Suppressor macrophage treated with lipopolysaccharide for 4 hours (primary cell): ENCODE measurements around the gene SRRM1.

Source experiments
- DNase-seq: peaks from one replicate; pipeline ENCODE4 v3.0.0-alpha.2; 2020

SRRM1 gene

DNA sequence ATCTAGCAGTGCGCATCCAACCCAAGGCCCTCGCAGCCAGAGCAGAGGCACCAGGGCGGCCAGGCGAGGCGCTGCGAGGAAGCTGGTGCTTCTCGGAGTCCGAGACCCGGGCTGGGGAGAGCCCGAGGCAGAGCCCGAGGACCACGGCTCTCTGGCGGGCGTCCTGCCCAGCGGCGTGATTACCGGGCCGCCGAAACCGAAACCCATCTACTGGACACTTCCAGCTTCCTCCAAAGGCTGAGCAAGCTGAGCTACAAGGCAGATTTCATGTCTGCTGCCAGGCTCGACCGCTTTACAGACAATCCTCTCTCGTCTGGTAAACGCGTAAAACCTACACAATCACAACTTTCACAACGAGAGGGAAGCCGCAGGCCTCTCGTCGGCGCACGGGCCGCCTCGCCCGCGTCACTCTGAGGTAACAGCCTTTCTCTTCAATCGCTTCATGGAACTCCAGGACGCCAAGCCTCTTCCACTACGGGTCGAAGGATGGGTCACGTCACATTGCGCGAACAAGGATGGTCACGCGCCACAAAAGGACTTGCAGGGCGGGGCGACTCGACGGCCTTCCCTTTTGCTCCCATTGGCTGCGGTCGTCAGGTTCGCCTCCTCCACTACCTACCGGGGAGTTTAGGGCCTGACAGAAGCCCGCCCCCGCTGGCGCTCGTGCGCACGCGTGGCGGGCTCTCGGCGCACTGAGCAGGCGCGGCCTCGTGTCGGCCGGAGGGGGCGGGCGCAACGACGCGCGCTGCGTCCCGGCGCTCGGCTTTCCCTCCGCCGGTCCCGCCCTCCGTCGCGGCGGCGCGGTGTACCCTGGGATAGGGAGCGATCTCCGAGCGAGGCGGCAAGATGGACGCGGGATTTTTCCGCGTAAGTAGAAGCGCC, at the start of gene SRRM1:
TSS of gene SRRM1 (plus strand) at position 822 of the 882 bp plus-strand sequence. CDS start at position 847, 25 bp downstream.
- DNase-seq, result peak; percentile 100

DNA sequence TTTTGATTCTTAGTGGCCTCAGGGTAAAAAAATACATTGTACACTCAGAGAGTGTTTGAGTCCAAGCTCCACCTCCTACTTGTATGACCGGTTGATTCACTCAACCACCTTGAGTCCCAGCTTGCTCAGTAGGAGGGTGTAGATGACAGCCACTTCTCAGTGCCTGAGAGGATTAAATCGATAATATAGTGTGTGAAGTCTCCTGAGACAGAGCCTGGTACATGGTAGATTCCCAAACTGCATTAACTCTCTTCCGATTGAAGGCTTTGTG, 48.8 kb upstream of the SRRM1 start:
- no peak for DNase-seq

- no peak for DNase-seq
Measured at GRCh38 chr1:24596401-24596880, 46.7 kb upstream of the SRRM1 start.

GRCh38 chr1:24599265-24599664, 43.8 kb upstream of the SRRM1 start:
- DNase-seq, result no peak

DNA sequence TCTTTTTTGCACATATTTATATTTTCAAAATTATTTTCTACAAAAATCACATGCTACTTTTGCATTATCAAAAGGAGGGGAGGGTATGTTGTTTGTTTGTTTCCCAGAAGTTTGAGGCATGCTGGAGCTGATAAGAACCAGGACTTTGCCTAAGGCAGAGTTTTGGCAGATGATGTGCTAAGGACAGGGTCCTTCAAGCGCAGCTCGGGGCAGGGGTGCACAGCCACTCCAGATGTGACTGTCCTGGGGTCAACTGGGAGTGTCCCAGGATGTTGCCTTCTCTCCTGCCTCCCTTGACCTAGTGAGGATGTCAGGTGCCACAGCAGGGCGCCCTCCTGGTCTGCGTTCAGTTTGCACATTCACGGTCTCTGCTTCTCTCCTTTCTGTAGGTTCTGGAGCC, 42.6 kb upstream of the SRRM1 start:
- DNase-seq, result no peak

- no peak for DNase-seq
Measured at GRCh38 chr1:24605534-24606295, 37.4 kb upstream of the SRRM1 start.

DNA sequence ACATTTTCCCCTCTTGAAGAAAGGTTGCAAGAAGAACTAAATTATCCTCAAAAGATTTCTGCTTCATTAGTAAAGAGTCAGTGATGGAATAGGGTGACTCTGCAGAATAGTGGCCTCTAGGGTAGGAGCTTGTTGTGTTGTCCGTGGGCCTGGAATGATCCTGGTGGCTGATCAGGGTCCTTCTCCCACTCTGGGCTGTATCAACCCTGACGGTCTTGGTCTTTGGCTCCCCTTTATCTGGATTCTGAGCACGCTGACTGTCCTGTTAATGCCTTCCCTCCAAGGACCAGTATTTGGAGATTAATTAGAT, 36.9 kb upstream of the SRRM1 start:
- no peak for DNase-seq

DNA sequence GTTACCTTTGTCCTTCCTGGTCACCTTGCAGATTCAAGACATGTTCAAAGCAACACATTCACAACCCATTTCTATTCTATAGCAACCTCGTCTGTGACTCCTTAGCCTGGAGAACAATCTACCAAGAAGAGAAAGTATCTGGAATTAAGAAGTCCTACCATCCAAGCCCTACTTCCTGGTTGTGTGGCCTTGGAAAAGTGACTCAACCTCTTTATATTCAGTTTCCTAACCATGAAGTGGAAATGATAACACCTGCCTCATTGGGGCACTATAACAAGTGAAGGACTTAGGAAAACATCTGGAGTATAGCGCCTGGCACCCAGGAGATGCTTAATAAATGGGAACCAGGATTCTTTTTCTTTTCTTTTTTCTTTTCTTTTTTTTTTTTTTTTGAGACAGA, 36.5 kb upstream of the SRRM1 start:
- DNase-seq, result no peak

DNA sequence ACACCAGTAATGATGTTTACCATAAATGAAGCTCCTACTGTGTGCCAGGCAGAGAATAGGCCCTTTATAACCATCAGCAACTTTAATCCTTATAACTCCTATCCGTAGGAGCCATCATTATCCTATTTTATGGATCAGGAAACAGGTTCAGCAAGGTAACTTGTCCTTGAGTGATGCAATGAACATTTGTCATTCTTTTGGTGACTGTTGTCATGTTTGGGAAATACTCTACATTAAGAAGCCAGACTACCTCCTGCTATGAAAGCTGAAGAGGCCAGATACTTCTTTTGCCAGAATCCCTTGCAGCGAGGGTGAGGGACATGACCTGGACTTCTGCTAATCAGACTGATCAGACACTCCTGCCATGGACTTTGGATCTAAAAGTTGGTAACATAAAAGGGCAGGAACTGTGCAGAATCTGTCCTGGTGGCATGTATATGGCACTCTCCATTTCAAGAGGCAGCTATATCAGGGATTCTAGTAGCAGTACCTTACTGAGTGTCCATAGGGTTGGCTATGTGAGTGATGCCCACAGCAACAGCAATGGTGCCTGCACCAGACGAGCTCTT, 33.1 kb upstream of the SRRM1 start:
- no peak for DNase-seq

DNA sequence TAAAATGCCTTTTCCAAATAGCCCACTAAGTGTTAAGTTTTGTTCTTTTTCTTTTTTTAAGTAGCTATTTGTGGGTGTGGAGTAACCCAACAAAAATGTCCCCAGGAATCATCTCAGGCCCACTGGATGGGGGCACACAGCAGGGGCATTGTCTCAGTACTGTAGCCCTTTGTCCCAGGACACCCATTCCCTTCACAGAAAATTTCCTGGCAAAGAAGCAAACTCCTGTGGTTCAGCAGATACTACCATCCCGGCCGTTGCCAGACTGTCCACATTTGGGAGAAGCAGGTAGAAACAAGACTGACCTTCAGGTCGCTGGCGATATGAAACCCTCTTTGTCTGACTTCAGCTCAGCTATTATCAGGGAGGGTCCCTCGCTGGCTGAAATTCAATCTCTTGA, 23.7 kb upstream of the SRRM1 start:
- no peak for DNase-seq

- no peak for DNase-seq
Measured at GRCh38 chr1:24620678-24621077, 22.4 kb upstream of the SRRM1 start.

DNA sequence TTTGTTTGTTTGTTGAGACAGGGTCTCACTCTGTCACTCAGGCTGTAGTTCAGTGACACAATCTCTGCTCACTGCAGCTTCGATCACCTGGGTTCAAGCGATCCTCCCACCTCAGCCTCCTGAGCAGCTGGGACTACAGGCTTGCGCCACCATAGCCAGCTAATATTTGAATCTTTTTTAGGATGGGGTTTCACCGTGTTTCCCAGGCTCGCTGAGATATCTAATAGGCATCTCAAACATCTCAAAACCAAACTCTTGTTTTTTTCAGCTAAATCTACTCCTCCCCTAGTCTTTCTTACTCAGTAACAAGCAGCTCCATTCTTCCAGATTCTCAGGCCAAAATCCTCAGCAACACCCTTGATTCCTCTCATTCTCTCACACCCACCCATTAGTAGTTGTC, 22.0 kb upstream of the SRRM1 start:
- DNase-seq, result no peak

DNA sequence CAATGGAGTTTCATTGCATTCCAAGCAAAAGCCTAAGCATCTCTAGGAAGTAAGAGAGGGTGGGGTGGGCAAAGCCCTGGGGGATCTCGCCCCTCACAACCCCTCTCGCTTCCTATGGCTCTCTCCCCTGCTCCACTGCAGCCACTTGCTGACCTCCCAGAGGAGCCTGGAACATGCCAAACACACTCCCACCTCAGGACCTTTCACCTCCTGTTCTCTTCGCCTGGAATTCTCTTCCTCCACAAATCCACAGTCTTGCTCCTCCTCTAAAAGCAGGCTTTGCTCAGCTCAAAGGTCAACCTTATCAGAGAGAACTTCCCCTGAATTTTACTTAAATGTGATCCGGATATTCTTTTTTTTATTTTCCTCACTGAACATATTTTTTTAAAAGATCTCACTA, 20.9 kb upstream of the SRRM1 start:
- DNase-seq, result no peak

DNA sequence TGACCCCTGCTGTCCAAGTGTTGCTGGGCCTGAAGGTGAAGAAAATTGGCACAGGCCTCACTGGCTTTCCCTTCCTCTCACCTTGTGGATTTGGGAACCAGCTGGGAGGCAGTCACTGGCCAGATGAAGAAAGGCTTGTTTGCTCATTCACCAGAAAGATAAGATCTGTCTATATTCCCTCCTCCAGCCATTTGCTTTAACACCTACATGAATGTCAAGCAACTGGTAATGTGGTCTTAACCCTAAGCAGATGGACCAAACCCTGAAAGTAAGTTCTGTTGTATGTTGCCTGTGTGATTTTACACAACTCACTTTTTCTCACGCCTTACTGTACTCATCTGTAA, 10.3 kb upstream of the SRRM1 start:
- no peak for DNase-seq

DNA sequence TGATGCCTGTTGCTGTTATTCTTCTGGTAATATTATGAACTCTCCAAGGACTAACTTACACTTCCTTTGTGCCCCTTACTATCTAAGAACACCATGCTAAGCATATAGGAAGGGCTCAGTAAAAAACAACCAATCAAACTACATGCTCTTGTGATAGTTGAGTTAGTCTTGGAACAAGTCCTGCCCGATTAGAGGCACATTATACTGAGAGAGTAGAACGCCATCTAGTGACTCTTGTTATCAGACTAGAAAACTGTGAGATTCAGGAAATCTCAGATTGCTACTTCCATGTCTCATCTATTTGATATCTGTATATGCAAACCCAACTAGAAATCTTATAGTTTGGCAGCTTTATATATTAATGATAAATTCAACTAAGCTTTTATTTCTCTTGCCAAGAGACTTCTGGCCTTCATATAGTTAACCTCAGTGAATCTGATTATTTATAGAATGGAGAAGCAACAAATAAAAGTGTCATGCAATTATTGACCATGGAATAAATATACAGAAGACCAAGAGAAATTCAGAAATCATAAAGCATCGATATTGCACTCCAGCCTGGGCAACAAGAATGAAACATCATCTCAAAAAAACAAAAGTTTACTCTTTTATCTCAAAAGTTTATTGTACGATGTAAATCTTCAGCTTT, 7.8 kb upstream of the SRRM1 start:
- DNase-seq, result peak; percentile 69

DNA sequence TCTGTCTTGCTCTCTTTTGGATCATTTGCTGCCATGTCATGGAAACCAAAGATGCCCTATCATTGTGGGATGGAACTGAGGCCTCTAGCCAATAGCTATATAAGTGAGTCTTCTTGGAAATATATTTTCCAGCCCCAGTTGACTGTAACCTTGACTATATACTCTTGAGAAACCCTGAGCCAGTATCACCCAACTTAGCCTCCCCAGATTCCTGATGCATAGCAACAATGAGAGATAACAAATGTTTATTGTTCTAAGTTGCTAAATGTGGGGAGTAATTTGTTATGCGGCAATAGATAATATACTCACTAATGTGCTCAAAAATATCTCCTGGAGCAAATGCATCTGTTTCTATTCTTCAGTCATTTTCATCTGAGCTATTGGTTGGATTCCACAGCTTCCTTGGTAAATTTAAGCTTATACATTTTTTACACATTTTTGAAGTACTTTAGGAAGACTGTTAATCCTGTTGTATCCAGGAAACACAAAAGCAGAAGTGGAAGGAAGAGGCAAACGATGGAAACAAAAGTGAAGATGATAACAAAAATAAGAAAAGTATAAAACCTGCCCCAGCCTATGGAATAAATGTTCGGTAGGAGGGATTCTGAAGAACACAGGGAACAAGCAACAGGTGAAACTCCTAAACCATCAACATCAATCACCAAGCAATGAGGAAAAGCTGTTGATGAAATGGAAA, 6.3 kb upstream of the SRRM1 start:
- no peak for DNase-seq

- DNase-seq, result no peak
Measured at GRCh38 chr1:24639094-24639493, 4.0 kb upstream of the SRRM1 start.

- peak; percentile 66 for DNase-seq
Measured at GRCh38 chr1:24639881-24640280, 3.2 kb upstream of the SRRM1 start.

DNA sequence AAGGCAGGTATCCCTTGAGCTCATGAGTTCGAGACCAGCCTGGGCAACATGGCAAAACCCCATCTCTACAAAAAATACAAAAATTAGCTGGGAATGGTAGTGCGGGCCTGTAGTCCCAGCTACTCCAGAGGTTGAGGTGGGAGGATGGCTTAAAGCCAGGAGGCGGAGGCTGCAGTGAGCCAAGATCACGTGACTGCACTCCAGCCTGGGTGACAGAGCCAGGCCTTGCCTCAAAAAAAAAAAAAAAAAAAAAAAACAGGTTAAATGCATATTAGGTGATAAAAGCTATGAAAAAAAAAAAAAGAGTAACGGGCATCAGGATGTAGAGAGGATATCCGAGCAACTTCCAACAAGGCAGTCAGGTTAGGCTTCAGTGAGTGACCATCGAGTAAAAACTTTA, 2.8 kb upstream of the SRRM1 start:
- peak; percentile 11 for DNase-seq

- peak; percentile 79 for DNase-seq
Measured at GRCh38 chr1:24641646-24642151, 1.4 kb upstream of the SRRM1 start.

DNA sequence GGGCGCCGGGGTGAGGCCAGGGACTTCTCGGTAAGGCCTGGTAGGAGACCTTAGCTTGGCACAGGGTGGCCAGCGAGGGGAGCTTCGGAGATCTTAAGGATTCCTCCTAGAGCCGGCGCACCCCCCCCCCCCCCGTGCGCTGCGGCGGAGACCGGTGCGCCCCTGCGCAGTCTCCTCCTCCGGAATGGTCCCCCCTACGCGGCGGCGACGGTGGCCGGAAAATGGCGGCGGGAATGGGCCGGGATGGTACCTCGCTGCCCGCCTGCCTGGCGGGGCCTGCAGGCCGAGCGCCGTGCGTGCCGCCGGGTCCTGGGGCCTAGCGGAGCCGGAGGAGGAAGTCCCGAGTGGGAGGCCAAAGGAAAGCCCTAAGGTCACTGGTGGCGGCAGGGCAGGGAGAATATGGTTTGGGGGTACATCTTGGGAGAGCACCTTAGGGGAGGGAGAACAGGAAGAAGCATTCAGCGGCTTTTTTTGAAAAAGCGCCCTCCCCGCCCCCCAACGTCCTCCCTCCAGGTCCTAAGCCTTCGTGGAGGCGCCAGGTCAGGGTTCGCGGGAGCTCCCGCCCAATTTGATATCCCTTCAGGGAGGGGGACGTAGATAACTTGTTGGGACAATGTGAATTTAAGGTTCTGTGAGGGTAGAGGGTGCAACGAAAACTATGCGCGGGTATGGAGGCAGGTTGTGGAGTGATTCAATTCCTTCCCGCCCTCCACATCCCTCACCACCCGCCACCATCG, 429 bp downstream of the SRRM1 start:
- peak; percentile 58 for DNase-seq

- DNase-seq, result peak; percentile 8
Measured at GRCh38 chr1:24644100-24644384, 940 bp downstream of the SRRM1 start.
